GM18520 (cell line): ENCODE results near the gene FAM149A.

Experiments
- ATAC-seq: cut with Tn5 transposase; IDR thresholded peaks from one replicate; pipeline ENCODE4 v1.9.1; 2021; ENCODE audit not compliant: unreplicated experiment

Gene FAM149A

GRCh38 chr4:186104114-186104889 lies at the start of gene FAM149A:
TSS of gene FAM149A (plus strand) at chr4:186104704.
- ATAC-seq, result no peak

- ATAC-seq, result peak; percentile 98
Measured at GRCh38 chr4:186058253-186058979, 46.1 kb upstream of the FAM149A start.

- ATAC-seq, result no peak
Measured at GRCh38 chr4:186058980-186059316, 45.6 kb upstream of the FAM149A start.

GRCh38 chr4:186061921-186062320 lies 42.6 kb upstream of the FAM149A start:
- no peak for ATAC-seq

GRCh38 chr4:186067757-186068385 lies 36.6 kb upstream of the FAM149A start:
- peak; percentile 59 for ATAC-seq

GRCh38 chr4:186068581-186069348 lies 35.7 kb upstream of the FAM149A start, which contains the start of gene TLR3:
TSS of gene TLR3 (plus strand) at chr4:186069156. CDS start at chr4:186076620, 7,464 bp downstream.
- no peak for ATAC-seq

GRCh38 chr4:186069729-186070128 lies 34.8 kb upstream of the FAM149A start:
- ATAC-seq, result no peak

GRCh38 chr4:186072516-186072915 lies 32.0 kb upstream of the FAM149A start:
- no peak for ATAC-seq

- ATAC-seq, result no peak
Measured at GRCh38 chr4:186074189-186074588, 30.3 kb upstream of the FAM149A start.

- no peak for ATAC-seq
Measured at GRCh38 chr4:186078981-186079638, 25.4 kb upstream of the FAM149A start.

GRCh38 chr4:186079694-186080093 lies 24.8 kb upstream of the FAM149A start:
- no peak for ATAC-seq

- no peak for ATAC-seq
Measured at GRCh38 chr4:186081202-186081807, 23.2 kb upstream of the FAM149A start.

GRCh38 chr4:186082221-186082620 lies 22.3 kb upstream of the FAM149A start:
- ATAC-seq, result no peak

- no peak for ATAC-seq
Measured at GRCh38 chr4:186088523-186088922, 16.0 kb upstream of the FAM149A start.

GRCh38 chr4:186092296-186092695 lies 12.2 kb upstream of the FAM149A start:
- no peak for ATAC-seq

- no peak for ATAC-seq
Measured at GRCh38 chr4:186095406-186095805, 9.1 kb upstream of the FAM149A start.

- no peak for ATAC-seq
Measured at GRCh38 chr4:186096681-186097165, 7.8 kb upstream of the FAM149A start.

- ATAC-seq, result no peak
Measured at GRCh38 chr4:186097386-186097785, 7.1 kb upstream of the FAM149A start.

GRCh38 chr4:186102931-186103330 lies 1.6 kb upstream of the FAM149A start:
- ATAC-seq, result no peak
